HL-60 (cell line): ENCODE results near the gene SLC25A21.

Experiments
- DNase-seq, 2 experiments: peaks; one replicate each; pipeline ENCODE4 v3.0.0-alpha.2; 2010 to 2020; ENCODE audit warnings: low read depth in 1 of 2, low spot score in 1 of 2
- H3K27ac ChIP-seq: fragments of 250-450 bp; sonication (Bioruptor Pico); replicated peaks from 2 replicates; pipeline ENCODE4 v1.5.1; 2020; ENCODE audit warnings: mild to moderate bottlenecking, moderate library complexity
- H3K27me3 ChIP-seq: fragments of 250-450 bp; sonication (Bioruptor Pico); 2 replicates; pipeline ENCODE4 v1.5.1; 2021; ENCODE audit warnings: mild to moderate bottlenecking, moderate library complexity; ENCODE audit not compliant: insufficient read depth, poor library complexity, severe bottlenecking
- H3K4me3 ChIP-seq: replicated peaks from 2 replicates; pipeline ENCODE4 v1.5.1; 2011; ENCODE audit warnings: mild to moderate bottlenecking, control low read depth, low read length; ENCODE audit not compliant: insufficient read depth
- CTCF ChIP-seq: IDR thresholded peaks from one replicate; pipeline ENCODE4 v1.5.1; 2011; ENCODE audit warnings: low read length, control low read depth, inconsistent platforms; ENCODE audit not compliant: insufficient read depth
- GABPA ChIP-seq: IDR thresholded peaks from 2 replicates; pipeline ENCODE4 v1.6.1; 2012; ENCODE audit warnings: low read depth
- POLR2AphosphoS5 ChIP-seq: IDR thresholded peaks from 2 replicates; pipeline ENCODE4 v1.6.1; 2012; ENCODE audit warnings: low read depth
- SPI1 ChIP-seq: IDR thresholded peaks from 2 replicates; pipeline ENCODE4 v1.6.1; 2012; ENCODE audit warnings: low read depth, mild to moderate bottlenecking, borderline replicate concordance
- TF ChIP-seq, protein P1 (sequence below): IDR thresholded peaks from 2 replicates; pipeline ENCODE4 v1.6.1; 2012; ENCODE audit warnings: low read depth; ENCODE audit not compliant: insufficient replicate concordance

The SLC25A21 gene

GRCh38 chr14:36666416-36667206 lies 505.8 kb downstream of the SLC25A21 start:
- TF ChIP-seq, protein P1, sequence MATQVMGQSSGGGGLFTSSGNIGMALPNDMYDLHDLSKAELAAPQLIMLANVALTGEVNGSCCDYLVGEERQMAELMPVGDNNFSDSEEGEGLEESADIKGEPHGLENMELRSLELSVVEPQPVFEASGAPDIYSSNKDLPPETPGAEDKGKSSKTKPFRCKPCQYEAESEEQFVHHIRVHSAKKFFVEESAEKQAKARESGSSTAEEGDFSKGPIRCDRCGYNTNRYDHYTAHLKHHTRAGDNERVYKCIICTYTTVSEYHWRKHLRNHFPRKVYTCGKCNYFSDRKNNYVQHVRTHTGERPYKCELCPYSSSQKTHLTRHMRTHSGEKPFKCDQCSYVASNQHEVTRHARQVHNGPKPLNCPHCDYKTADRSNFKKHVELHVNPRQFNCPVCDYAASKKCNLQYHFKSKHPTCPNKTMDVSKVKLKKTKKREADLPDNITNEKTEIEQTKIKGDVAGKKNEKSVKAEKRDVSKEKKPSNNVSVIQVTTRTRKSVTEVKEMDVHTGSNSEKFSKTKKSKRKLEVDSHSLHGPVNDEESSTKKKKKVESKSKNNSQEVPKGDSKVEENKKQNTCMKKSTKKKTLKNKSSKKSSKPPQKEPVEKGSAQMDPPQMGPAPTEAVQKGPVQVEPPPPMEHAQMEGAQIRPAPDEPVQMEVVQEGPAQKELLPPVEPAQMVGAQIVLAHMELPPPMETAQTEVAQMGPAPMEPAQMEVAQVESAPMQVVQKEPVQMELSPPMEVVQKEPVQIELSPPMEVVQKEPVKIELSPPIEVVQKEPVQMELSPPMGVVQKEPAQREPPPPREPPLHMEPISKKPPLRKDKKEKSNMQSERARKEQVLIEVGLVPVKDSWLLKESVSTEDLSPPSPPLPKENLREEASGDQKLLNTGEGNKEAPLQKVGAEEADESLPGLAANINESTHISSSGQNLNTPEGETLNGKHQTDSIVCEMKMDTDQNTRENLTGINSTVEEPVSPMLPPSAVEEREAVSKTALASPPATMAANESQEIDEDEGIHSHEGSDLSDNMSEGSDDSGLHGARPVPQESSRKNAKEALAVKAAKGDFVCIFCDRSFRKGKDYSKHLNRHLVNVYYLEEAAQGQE = no peak
- TF ChIP-seq CTCF = no peak
- TF ChIP-seq GABPA = no peak
- no peak for TF ChIP-seq SPI1
- TF ChIP-seq POLR2AphosphoS5 = no peak
- Histone ChIP-seq H3K27me3 (peaks cover 53% of the 10 kb centered on the region), H3K27ac (no peak overlapping the region), H3K4me3 (no peak overlapping the region)
- DNase-seq = no peak

- Histone ChIP-seq H3K4me3 (no peak overlapping the region), H3K27ac (no peak overlapping the region), H3K27me3 (peaks cover 60% of the 10 kb centered on the region)
- DNase-seq = no peak
- TF ChIP-seq SPI1 = no peak
- TF ChIP-seq GABPA = no peak
- TF ChIP-seq, protein P1 = no peak
- no peak for TF ChIP-seq POLR2AphosphoS5
- no peak for TF ChIP-seq CTCF
Observed at GRCh38 chr14:36665887-36666415, 506.5 kb downstream of the SLC25A21 start.

DNA sequence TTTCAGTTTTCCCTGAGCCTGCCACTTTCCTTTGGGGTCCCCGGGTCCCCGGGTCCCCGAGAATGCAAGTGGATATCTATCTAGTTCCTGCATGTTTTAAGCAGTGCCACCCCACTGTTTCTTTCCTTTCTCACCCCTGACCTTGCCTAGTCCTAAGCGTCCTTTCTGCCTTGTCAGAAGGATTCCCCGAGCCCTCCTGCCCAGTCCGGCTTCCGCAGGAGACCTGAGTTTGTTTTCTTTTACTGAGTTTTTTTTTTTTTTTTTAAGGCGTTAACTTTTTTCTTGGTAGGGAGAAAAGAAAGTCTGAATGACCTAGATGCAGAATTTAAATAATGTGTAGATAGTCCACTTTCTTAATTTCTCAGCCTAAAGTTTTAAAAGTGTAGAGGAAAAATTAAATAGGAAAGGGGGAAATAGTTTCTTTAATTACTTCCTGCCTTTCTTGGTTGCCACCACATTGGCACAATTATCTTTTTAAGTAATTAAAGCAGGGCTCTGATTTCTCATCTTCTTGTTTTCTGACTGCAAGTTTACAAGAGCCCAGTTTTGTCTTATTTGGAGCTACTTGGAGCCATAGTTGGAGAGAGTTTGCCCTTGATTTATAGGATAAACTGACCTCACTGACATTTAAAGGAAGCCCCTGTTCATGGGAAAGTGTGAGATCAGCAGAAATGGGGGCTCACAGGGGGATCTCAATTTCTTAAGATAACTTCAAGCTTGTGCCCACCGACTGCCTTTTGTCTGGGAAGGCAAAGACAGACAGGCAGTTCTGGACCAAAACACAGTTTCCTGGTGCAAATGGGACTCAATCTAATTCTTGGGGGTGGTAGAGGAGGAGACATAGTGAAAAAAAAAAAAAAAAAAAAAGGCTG lies 507.8 kb downstream of the SLC25A21 start:
- no peak overlapping the region for H3K27ac ChIP-seq
- no peak overlapping the region for H3K4me3 ChIP-seq
- TF ChIP-seq, protein P1 = no peak
- DNase-seq = no peak
- H3K27me3 ChIP-seq = peaks cover 72% of the 10 kb centered on the region
